A549 treated with GW870086 at 1 μM for 4 hours (cell line): ENCODE measurements around the gene ZDHHC9. TPM values are rescaled to one million over a fixed set of nuclear protein-coding genes. Genes with fewer than 3 reads are reported as not detected.

ENCODE experiments used
- total RNA-seq: library from RNA; stranded (reverse); fragments of 200-300 nt; extraction: Qiagen RNA extraction; gene quantifications from 5 replicates; pipeline ENCODE4 v1.2.3, GENCODE V29; 2022; ENCODE audit warnings: low read depth

The ZDHHC9 gene
- 49.5 to 56.4 TPM (median 55.3 TPM) in 5 replicates for total RNA-seq

GRCh38 chrX:129843459-129844306 is at the start of gene ZDHHC9:
ZDHHC9 (minus strand) TSS chrX:129843886; CDS start chrX:129841945, 1,941 bp downstream.

GRCh38 chrX:129779747-129780146 is 63.9 kb downstream of the ZDHHC9 start, which contains the start of gene SASH3:
SASH3 (plus strand) TSS chrX:129779949; CDS start chrX:129780098, 149 bp downstream.

Other genes with a start within 250 kb of the ZDHHC9 start
- 0.56 to 0.85 TPM (median 0.75 TPM) in 5 replicates for gene APLN, start 188.9 kb downstream of the ZDHHC9 start, total RNA-seq
- not detected in 5 replicates for gene XPNPEP2, start 104.9 kb downstream of the ZDHHC9 start, total RNA-seq
- gene SASH3, start 63.9 kb downstream of the ZDHHC9 start, total RNA-seq, result not detected in 5 replicates
- 43.0 to 50.0 TPM (median 44.2 TPM) in 5 replicates for gene UTP14A, start 62.3 kb upstream of the ZDHHC9 start, total RNA-seq
- 4.8 to 10.1 TPM (median 9.5 TPM) in 5 replicates for gene BCORL1, start 138.7 kb upstream of the ZDHHC9 start, total RNA-seq